NCI-H345 treated with DMSO at 0.1 percent for 48 hours (cell line): ENCODE data around the gene FOXK1.
"Not testable (repeated sequence)": the region's sequence is repeated elsewhere in the genome, so short reads cannot be mapped to it uniquely, and the experiment has no call there.

Experiments used
- DNase-seq: peaks from one replicate; lab custom pipeline; 2025; ENCODE audit not compliant: unreplicated experiment; lab: John Stamatoyannopoulos, UW

FOXK1 gene

DNA sequence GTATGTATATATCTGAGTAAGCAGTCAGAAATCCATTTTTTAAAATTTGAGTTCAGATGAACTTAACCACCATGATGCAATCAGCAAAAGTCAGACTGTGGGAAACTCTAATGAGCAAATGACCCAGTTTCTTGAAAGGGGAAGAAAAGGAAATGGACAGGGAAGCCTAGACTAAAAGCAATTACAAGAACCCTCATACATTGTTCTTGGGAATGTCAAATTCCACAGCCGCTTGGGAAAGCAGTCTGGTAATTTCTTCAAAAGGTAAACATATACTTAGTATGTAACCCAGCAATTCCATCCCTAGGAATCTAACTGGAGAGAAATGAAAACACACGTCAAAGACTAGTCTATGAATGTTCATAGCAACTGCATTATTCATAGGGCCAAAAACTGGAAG lies 16.4 kb upstream of the FOXK1 start:
- no peak for DNase-seq

DNA sequence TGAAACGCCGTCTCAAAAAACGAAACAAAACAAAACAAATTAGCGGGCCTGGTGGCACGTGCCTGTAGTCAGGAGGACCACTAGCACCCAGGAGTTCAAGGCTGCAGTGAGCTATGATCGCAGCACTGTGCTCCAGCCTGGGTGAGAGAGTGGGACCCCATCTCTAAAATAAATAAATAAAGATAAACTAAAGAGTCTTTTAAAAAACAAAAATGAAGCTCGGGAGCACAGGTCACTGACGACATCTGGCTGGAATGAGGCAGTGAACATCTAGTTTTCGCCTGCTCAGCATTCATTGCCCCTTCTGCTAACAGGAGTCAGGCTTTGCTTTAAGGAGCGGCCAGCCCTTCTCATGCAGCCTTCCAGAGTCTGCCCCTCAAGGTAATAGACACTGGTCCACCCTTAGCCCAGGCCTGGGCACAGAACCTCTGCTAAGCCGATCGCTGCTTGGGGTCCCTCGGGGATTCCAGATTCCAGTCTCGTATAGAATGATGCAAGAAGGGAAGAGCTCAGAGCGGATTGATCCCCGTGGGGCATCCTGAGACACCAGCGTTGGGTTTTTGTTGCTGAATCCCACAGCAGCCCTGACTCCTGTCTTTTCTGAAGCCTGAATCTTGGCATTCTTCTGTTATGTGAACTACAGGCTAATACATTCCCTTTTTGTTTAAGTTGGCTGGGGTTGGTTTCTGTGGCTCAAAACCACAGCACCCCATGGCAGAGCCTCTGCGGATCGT lies 14.2 kb upstream of the FOXK1 start:
- DNase-seq: no peak

DNA sequence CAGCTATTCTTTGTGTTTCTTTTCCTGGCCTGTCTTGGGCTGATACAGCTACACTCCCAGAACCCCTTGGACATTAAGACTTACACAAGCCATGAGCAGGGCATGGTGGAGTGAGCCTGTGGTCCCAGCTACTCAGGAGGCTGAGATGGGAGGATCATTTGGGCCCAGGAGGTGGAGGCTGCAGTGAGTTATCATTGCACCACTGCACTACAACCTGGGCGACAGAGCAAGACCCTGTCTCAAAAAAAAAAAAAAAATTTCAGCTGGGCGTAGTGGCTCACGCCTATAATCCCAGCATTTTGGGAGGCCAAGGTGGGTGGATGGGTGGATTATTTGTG lies 13.6 kb upstream of the FOXK1 start:
- no peak for DNase-seq

DNA sequence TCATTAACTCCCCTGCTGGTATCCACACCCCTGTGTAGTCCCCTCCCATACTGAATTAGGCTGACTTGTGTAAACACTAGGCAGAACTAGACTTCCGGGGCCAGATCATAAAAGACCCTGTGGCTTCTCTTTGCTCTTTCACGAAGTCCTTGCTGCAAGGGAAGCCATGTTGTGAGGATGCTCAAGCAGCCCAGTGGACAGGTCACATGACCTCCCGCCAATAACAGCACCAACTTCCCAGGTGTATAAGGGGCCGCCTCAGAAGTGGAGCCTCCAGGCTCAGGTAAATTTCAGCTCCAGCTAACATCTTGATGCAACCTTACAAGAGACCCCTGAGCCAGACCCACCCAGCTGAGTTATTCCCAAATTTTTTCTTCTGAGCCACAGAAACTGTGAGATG lies 11.3 kb upstream of the FOXK1 start:
- no peak for DNase-seq

DNA sequence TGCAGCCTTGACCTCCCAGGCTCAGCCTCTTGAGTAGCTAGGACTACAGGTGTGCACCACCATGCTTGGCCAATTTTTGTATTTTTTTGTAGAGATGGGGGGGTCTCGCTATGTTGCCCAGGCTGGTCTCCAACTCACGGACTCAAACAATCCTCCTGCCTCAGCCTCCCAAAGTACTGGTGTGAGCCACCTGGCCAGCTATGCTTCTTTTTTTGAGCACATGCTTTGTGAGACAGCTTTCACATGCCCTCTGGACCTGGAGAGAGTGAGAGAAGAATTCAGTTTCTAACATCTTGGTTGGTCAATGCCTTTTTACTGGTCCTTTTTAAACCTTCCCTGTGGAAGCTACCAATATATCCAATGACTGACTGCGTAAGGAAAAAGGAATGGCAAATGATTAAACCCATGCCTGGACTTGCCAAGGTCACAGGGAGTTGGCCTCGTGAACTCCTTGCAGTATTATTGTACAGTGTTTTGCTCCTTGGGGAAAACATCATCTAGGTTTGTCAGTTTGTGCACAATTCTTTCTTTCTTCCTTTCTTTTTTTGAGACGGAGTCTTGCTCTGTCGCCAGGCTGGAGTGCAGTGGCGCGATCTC lies 6.2 kb upstream of the FOXK1 start:
- no peak for DNase-seq

DNA sequence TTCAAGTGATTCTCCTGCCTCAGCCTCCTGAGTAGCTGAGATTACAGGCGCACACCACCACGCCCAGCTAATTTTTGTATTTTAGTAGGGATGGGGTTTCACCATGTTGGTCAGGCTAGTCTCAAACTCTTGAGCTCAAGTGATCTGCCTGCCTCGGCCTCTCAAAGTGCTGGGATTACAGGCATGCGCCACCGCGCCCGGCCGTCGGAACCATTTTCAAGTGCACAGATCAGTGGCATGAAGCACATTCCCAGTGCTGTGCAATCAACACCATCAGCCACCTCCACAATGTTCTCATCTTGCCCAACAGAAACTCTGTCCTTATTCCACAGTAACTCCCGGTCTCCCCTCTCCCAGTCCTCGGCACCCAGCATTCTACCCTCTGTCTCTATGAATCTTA lies 4.6 kb upstream of the FOXK1 start:
- not testable (repeated sequence) for DNase-seq

DNA sequence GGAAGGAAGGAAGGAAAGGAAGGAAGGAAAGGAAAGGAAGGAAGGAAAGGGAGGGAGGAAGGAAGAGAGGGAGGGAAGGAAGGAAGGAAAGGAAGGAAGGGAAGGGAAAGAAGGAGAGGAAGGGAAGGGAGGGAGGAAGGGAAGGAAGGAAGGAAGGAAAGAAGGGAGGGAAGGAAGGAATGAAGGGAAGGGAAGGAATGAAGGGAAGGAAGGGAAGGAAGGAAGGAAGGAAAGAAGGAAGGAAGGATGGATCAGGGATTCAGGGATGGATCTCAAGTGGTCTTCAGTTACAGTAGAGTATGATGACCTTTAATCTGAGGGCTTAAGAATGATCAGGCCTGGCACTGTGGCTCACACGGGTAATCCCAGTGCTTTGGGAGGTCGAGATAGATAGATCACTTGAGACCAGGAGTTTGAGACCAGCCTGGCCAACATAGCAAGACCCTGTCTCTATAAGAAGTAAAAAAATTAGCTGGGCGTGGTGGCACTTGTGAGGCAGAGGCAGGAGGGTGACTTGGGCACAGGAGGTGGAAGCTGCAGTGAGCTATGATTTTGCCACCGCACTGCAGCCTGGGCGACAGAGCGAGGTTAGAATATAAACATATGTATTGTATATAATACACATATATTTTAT lies 760 bp upstream of the FOXK1 start:
- DNase-seq: no peak

DNA sequence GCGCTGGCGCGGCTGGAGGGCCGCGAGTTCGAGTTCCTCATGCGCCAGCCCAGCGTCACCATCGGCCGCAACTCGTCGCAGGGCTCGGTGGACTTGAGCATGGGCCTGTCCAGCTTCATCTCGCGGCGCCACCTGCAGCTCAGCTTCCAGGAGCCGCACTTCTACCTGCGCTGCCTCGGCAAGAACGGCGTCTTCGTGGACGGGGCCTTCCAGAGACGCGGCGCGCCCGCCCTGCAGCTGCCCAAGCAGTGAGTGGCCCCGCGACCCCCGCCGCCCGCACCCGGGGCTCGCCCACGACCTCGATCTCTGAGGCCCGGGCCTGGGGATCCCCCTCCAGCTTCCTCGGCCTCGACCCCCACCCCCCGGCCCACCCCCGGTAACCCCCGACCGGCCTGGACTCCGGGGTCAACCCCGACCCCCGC lies 537 bp downstream of the FOXK1 start:
- no peak for DNase-seq

DNA sequence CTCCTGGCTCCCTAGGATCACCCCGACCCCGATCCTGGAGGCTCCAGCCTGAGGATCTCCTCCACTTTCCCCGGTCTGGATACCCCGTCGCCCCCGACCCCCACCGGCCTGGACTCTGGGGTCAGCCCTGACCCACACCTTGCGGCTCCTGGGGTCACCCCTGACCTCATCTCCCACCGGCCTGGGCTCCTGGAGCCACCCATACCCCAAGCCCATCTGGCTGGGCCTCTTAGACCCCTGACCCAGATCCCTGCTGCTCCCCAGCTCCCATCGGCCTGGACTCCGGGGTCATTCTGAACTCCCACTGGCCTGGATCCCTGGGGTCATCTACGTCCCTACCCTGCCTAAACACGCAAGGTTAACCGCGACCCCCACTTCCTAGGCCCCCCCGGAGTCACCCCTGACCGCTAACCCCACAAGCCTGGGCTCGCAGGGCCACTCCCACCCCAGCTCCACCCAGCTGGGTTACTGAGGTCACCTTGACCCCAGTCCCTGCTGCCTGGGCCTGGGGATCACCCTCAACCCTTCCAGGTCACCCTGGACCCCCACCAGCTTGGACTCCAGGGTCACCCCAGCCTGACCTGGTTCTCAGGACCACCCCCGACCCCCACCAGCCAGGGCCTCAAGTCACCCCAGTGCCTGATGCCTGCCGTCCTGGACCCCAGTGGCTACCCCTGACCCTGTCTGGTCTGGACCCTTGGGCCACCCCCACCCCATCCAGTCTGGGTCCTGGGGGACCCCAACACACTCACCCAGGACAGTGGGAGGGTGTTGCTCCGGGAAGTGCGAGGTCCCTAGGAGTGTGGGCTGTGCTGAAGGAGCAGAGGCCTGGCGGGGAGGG lies 1.2 kb downstream of the FOXK1 start:
- no peak for DNase-seq

DNA sequence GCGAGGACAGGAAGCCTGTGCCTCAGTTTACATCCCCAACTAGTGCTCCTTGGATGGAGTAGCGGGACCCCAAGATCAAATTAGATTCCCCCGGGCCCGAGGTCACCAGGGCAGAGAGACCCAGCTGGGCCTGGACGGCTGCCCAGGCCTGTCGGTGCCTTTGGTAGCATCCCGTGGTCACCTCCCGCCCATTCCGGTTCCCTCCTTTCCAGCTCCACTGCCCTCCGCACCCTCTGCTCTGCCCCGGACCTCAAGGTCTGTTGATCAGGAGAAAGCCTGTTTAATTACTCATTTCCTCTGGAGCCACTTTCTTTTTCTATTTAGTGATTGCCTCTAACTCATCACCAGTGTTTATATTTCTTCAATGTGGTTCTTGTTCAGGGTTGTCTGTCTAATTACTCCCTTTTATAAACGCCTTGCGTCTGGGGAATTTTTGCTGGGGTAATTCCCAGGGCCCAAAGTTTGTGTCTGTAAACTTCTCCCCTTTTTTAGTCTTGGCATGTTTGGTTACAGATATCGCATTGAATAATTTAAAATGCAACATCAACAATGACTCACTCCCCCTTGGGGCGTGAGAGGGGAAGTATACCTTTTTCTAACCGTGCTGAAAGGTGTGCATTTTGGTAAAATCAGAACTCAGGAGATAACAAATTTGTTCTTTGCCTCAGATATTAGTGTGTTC lies 1.9 kb downstream of the FOXK1 start:
- no peak for DNase-seq

DNA sequence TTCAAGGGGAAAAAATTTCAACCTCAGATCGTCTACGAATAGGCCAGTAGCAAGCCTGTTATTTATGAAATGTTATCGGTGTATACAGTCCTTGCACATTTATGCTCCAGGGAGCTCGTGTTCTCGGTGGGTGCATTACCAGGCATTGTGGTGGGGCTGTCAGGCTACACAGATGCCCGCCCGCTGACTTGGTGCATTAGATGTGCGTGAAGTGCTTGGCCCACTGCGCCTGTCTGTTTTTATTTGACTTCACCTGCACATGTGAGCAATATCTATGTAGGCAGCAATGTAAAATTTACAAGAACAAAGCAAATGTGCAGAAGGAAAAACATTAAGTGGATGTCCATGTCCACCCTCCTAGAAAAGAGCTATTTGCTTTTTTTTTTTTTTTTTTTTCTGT lies 2.8 kb downstream of the FOXK1 start:
- no peak for DNase-seq

DNA sequence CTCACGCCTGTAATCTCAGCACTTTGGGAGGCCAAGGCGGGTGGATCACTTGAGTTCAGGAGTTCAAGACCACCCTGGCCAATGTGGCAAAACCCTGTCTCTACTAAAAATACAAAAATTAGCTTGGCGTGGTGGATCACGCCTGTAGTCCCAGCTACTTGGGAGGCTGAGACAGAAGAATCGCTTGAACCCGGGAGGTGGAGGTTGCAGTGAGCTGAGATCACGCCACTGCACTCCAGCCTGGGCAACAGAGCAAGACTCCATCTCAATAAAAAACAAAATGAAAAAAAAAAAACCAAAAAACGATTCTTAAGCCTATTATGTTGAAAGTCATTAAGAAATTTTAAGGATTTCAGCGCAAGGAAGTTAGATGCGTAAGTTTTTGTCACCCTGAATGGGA lies 3.6 kb downstream of the FOXK1 start:
- not testable (repeated sequence) for DNase-seq

DNA sequence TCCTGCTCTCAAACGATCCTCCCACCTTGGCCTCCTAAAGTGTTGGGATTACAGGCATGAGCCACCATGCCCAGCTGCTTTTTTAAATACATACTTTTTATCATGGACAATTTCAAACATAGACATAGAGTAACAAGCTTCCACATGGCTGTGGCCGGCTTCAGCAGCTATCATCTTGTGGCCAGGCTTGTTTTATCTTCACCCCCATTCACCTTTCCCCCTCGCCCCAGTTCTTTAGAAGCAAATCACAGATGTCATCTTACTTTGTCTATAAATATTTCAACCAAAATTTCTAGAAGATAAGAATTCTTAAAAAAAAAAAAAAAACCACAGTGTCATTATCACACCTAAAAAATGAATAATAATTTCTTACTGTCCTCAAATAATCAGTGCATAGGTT lies 5.9 kb downstream of the FOXK1 start:
- DNase-seq: no peak

DNA sequence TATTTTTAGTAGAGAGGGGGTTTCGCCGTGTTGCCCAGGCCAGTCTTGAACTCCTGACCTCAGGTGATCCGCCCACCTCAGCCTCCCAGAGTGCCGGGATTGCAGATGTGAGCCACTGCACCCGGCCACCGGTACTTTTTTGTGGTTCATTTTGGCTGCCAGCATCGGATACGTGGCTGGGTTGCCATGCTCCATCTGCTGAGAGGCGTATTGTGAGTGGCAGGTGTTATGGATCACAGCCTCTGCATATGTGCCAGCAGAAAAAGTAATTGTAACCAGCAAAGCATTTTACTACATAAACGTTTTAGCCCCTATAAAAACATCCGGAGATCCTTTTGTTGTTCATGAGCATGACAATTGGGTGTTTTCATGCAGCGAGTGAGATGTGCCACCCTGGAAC lies 7.1 kb downstream of the FOXK1 start:
- DNase-seq: no peak

DNA sequence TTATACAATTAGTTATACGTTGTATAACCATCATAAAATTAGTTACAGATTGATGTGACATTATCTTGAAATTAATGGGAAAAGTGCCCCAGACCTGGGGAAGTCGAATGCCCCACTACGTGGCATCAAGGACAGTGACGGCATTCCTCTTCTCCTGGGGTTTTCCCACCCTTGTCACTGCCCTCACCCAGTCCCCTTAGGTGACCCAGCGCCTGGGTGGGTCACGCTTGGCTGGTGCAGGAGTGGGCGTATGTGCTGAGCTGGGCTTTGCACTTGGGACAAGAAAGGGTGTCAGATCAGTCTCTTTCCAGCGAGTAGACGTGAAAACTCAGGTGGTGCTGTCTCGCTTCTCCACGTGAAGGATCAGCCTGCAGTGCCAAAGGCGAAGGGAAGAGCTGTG lies 7.6 kb downstream of the FOXK1 start:
- DNase-seq: no peak

DNA sequence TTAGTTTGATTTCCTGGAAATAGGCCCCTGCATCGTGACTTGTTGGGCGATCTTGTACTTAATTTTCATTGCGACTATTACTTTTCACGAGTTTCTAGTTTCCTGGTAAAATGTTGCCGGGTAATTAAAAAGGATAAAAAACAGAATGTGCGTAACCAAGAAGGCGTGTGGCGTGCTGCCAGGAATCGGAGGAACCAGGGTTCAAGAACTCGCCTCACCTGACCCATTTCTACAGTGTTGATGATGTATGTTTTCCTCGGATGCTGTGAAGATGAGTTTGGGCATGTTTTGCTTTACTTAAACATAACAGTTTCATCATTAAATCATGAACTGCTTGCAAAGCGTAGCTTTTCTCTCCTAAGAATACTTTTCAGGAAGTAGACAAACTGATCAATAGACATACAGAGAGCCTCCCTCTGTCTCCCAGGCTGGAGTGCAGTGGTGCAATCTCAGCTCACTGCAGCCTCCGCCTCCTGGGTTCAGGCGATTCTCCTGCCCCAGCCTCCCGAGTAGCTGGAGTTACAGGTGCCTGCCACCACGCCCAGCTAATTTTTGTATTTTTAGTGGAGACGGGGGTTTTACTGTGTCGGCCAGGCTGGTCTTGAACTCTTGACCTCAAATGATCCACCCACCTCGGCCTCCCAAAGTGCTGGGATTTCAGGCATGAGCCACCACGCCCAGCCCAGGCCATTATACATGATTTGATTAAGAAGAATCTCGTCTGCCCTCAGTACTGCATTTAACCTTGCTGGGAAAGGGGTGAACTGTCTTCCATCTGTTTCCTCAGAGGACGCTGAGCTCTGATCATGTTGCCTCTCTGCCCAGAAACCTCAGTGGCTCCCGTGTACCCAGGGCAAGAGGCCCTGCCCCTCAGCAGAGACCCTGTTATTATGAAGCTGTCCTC lies 9.1 kb downstream of the FOXK1 start:
- DNase-seq: no peak

DNA sequence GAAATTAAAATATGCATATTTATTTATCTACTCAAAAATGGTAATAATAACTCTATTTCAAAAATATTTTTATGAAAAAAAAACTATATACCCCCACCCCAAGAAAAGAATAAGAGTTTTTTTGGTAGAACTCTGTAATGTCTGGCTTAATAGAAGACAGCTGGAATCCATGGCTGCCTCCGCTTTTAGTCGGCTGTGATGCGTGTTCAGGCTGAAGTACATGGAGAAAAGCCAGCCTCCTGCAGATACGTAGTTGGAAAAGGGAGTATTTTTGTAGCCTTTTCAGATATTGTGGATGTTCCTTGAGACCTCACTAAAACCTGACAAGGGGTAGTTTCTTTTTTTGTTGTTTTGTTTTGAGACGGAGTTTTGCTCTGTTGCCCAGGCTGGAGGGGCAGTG lies 10.0 kb downstream of the FOXK1 start:
- no peak for DNase-seq

DNA sequence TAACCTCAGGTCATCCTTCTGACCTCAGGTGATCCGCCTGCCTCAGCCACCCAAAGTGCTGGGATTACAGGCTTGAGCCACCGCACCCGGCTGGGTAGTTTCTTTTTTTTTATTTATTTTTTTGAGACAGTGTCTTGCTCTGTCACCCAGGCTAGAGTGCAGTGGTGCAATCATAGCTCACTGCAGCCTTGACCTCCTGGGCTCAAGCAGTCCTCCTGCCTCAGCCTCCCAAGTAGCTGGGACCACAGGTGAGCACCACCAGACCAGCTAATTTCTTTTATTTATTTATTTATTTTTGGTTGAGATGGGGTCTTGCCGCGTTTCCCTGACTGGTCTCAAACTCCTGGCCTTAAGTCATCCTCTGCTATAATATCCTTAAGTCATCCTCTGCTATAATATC lies 10.5 kb downstream of the FOXK1 start:
- not testable (repeated sequence) for DNase-seq

DNA sequence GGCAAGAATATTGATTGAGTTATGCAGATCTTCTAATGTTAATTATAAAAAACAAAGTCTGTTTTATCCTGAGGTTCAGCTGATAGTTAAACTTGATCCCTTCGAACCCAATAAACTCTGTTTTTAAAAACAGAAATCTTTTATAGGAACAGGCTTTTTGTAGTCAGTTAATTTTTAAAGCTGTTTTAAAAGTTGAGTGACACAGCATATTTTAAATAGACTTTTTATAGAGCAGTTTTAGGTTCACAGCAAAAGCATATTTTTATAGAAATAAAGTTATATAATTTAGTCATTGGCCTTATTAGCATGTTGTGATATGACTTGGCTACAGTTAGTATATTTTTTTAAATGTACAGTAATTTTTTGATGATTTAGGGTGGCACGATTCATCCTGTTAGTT lies 11.1 kb downstream of the FOXK1 start:
- DNase-seq: no peak

DNA sequence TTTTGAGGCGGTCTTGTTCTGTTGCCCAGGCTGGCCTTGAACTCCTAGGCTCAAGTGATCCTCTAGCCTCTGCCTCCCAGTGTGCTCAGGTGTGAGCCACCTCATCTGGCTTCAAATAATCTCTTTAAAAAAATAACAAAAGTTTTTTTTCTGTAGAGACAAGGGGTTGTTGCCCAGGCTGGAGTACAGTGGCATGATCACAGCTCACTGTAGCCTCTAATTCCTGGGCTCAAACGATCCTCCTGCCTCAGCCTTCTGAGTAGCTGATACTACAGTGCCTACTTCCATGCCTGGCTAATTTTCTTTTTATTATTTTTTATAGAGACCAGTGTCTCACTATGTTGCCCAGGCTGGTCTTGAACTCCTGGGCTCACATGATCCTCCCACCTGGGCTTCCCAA lies 11.7 kb downstream of the FOXK1 start:
- no peak for DNase-seq
